DOHH2 (cell line): Measurements from ENCODE around the gene KCNK3.

Experiments used
- H3F3A ChIP-seq: fragments of 200-600 bp; sonication (generic), shearing (Covaris generic); 2 replicates; pipeline ENCODE4 v1.6.0; 2016; ENCODE audit warnings: antibody characterized with exemption, mild to moderate bottlenecking; ENCODE audit not compliant: control insufficient read depth, insufficient read depth
- H3K27ac ChIP-seq: fragments of 200-600 bp; sonication (generic); 2 replicates; pipeline ENCODE4 v1.5.1; 2014; ENCODE audit warnings: low read depth, mild to moderate bottlenecking, low read length, moderate library complexity
- H3K27me3 ChIP-seq: fragments of 200-600 bp; sonication (generic); 2 replicates; pipeline ENCODE4 v1.6.1; 2014; ENCODE audit warnings: mild to moderate bottlenecking, low read length, mixed read lengths; ENCODE audit not compliant: control insufficient read depth
- H3K36me3 ChIP-seq: fragments of 200-600 bp; sonication (generic); 2 replicates; pipeline ENCODE4 v1.6.1; 2014; ENCODE audit warnings: mild to moderate bottlenecking, low read length, moderate library complexity, mixed read lengths; ENCODE audit not compliant: control insufficient read depth
- H3K4me1 ChIP-seq: fragments of 200-600 bp; sonication (generic); 2 replicates; pipeline ENCODE4 v1.6.1; 2014; ENCODE audit warnings: mild to moderate bottlenecking, low read length, mixed read lengths; ENCODE audit not compliant: control insufficient read depth
- H3K4me2 ChIP-seq: fragments of 200-600 bp; sonication (generic); 2 replicates; pipeline ENCODE4 v1.6.0; 2014; ENCODE audit warnings: mild to moderate bottlenecking, low read length, moderate library complexity
- H3K4me3 ChIP-seq: fragments of 200-600 bp; sonication (generic); 2 replicates; pipeline ENCODE4 v1.5.1; 2014; ENCODE audit warnings: mild to moderate bottlenecking, low read length, mixed read lengths
- H3K79me2 ChIP-seq: fragments of 200-600 bp; sonication (generic); 2 replicates; pipeline ENCODE4 v1.6.1; 2014; ENCODE audit warnings: mild to moderate bottlenecking, low read length, mixed read lengths; ENCODE audit not compliant: control insufficient read depth
- H3K9me2 ChIP-seq: fragments of 200-600 bp; sonication (generic); replicated peaks from 2 replicates; pipeline ENCODE4 v1.6.1; 2014; ENCODE audit warnings: mild to moderate bottlenecking, low read length, mixed read lengths; ENCODE audit not compliant: control insufficient read depth
- H3K9me3 ChIP-seq: fragments of 200-600 bp; sonication (generic); 2 replicates; pipeline ENCODE4 v1.6.1; 2014; ENCODE audit warnings: antibody characterized with exemption, low read length, mixed read lengths; ENCODE audit not compliant: control insufficient read depth, insufficient read depth
- H4K20me1 ChIP-seq: fragments of 200-600 bp; sonication (generic); 2 replicates; pipeline ENCODE4 v1.6.0; 2014; ENCODE audit warnings: low read depth, mild to moderate bottlenecking, antibody characterized with exemption, low read length, moderate library complexity; ENCODE audit not compliant: control insufficient read depth, insufficient read depth
- EZH2phosphoT487 ChIP-seq: fragments of 200-600 bp; sonication (generic); IDR thresholded peaks from 2 replicates; pipeline ENCODE4 v1.6.1; 2017; ENCODE audit warnings: borderline replicate concordance, mild to moderate bottlenecking, antibody characterized with exemption, low read length, moderate library complexity, mixed read lengths
- TF ChIP-seq, protein P1 (sequence below): fragments of 200-600 bp; sonication (generic); IDR thresholded peaks from one replicate; pipeline ENCODE4 v1.5.1; 2014; ENCODE audit warnings: antibody characterized with exemption, mild to moderate bottlenecking, low read depth, low read length; ENCODE audit not compliant: poor library complexity, severe bottlenecking

Gene KCNK3

GRCh38 chr2:26706616-26707473 lies 14.3 kb downstream of the KCNK3 start:
- Histone ChIP-seq H3K9me3 (no peaks in the 10 kb centered on the region), H3K4me2 (no peak overlapping the region), H3K79me2 (no peaks in the 10 kb centered on the region), H3K27ac (no peak overlapping the region), H3K27me3 (peaks cover 10% of the 10 kb centered on the region), H3F3A (no peaks in the 10 kb centered on the region), H3K4me3 (no peak overlapping the region), H3K9me2 (no peaks in the 10 kb centered on the region), H3K4me1 (no peaks in the 10 kb centered on the region), H4K20me1 (no peaks in the 10 kb centered on the region), H3K36me3 (no peaks in the 10 kb centered on the region)
- TF ChIP-seq EZH2phosphoT487: no peak
- TF ChIP-seq, protein P1, sequence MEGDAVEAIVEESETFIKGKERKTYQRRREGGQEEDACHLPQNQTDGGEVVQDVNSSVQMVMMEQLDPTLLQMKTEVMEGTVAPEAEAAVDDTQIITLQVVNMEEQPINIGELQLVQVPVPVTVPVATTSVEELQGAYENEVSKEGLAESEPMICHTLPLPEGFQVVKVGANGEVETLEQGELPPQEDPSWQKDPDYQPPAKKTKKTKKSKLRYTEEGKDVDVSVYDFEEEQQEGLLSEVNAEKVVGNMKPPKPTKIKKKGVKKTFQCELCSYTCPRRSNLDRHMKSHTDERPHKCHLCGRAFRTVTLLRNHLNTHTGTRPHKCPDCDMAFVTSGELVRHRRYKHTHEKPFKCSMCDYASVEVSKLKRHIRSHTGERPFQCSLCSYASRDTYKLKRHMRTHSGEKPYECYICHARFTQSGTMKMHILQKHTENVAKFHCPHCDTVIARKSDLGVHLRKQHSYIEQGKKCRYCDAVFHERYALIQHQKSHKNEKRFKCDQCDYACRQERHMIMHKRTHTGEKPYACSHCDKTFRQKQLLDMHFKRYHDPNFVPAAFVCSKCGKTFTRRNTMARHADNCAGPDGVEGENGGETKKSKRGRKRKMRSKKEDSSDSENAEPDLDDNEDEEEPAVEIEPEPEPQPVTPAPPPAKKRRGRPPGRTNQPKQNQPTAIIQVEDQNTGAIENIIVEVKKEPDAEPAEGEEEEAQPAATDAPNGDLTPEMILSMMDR: no peak

- Histone ChIP-seq H3F3A (no peaks in the 10 kb centered on the region), H3K4me3 (no peak overlapping the region), H3K27me3 (peaks cover 10% of the 10 kb centered on the region; the same call in 1 of the 2 replicates), H3K9me3 (no peaks in the 10 kb centered on the region), H3K4me2 (no peak overlapping the region), H3K36me3 (no peaks in the 10 kb centered on the region), H3K27ac (no peak overlapping the region), H4K20me1 (no peaks in the 10 kb centered on the region), H3K9me2 (no peaks in the 10 kb centered on the region), H3K79me2 (no peaks in the 10 kb centered on the region), H3K4me1 (no peaks in the 10 kb centered on the region)
- TF ChIP-seq, protein P1: no peak
- TF ChIP-seq EZH2phosphoT487: no peak
Measured at GRCh38 chr2:26707747-26708146, 15.2 kb downstream of the KCNK3 start.

DNA sequence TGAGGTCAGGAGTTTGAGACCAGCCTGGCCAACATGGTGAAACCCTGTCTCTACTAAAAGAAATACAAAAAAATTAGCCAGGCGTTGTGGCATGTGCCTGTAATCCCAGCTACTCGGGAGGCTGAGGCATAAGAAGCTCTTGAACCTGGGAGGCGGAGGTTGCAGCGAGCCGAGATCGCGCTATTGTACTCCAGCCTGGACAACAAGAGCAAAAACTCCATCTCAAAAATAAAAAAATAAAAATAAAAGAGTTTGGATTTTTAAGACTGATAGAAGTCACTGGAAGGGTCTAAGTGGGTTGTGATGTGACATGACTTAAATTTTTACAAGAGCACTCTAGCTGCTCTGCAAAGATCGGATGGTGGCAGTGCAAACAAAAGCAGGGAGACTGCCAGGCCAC lies 15.9 kb downstream of the KCNK3 start:
- TF ChIP-seq EZH2phosphoT487: no peak
- TF ChIP-seq, protein P1: no peak
- Histone ChIP-seq H3K27ac (no peak overlapping the region), H3K9me3 (no peaks in the 10 kb centered on the region), H3K79me2 (no peaks in the 10 kb centered on the region), H3K36me3 (no peaks in the 10 kb centered on the region), H4K20me1 (no peaks in the 10 kb centered on the region), H3K9me2 (no peaks in the 10 kb centered on the region), H3K27me3 (peaks cover 7% of the 10 kb centered on the region; the same call in 1 of the 2 replicates), H3F3A (no peaks in the 10 kb centered on the region), H3K4me1 (no peaks in the 10 kb centered on the region), H3K4me3 (no peak overlapping the region), H3K4me2 (no peak overlapping the region)
